Measurements from ENCODE around the gene EDC3.

GRCh38 chr15:74616366-74616939, 79.4 kb downstream of the EDC3 start:
- TF ChIP-seq EZH2 (IDR thresholded peaks at IDR 0.05; ENCODE audit: borderline replicate concordance, low read depth, low read length, poor library complexity, severe bottlenecking) (no peak), CTCF (conservative IDR thresholded peaks at IDR 0.05; ENCODE audit: low read depth, low read length) (no peak)

Data from A673 (cell line).